Measurements from ENCODE around the gene STX16. TPM values are rescaled to one million over a fixed set of nuclear protein-coding genes. Genes with fewer than 3 reads are reported as not detected.

The STX16 gene
- total and polyA plus RNA-seq, 2 donors (not counting 1 experiment from before 2014, with no cell fraction given) = 110 to 117 TPM

GRCh38 chr20:58713801-58714339 lies 62.8 kb downstream of the STX16 start:
- no peaks in the 10 kb centered on the region for H3K79me2 ChIP-seq (ENCODE audit: control insufficient read depth, insufficient read depth, low read length)
- no peaks in the 10 kb centered on the region for H3K27me3 Mint-ChIP-seq
- no peaks in the 10 kb centered on the region for H3K9me3 Mint-ChIP-seq (ENCODE audit: insufficient read depth)
- CTCF ChIA-PET = no interaction called here
- no peaks in the 10 kb centered on the region for H3K27me3 ChIP-seq (replicated peaks in 1 of 4; ENCODE audit: control extremely low read depth in 1 of 4, control insufficient read depth in 3 of 4, insufficient read depth in 4 of 4, low read length in 3 of 4)
- ATAC-seq (ENCODE audit: low read depth) (no peak), DNase-seq (no peak)
- no peaks in the 10 kb centered on the region for H3K4me1 Mint-ChIP-seq
- no peaks in the 10 kb centered on the region for H3K9me3 ChIP-seq (ENCODE audit: control extremely low read depth in 1 of 3, control insufficient read depth in 2 of 3, insufficient read depth in 1 of 3, low read length in 2 of 3)
- no peak overlapping the region for H3K27ac ChIP-seq (ENCODE audit: low read length in 2 of 2)
- intact Hi-C loops (cut with micrococcal nuclease) = no loop called here
- H3K4me3 Mint-ChIP-seq = no peak overlapping the region
- H4K20me1 ChIP-seq (ENCODE audit: control insufficient read depth, insufficient read depth, low read length, poor library complexity, severe bottlenecking) = no peaks in the 10 kb centered on the region
- TF ChIP-seq, protein P1, sequence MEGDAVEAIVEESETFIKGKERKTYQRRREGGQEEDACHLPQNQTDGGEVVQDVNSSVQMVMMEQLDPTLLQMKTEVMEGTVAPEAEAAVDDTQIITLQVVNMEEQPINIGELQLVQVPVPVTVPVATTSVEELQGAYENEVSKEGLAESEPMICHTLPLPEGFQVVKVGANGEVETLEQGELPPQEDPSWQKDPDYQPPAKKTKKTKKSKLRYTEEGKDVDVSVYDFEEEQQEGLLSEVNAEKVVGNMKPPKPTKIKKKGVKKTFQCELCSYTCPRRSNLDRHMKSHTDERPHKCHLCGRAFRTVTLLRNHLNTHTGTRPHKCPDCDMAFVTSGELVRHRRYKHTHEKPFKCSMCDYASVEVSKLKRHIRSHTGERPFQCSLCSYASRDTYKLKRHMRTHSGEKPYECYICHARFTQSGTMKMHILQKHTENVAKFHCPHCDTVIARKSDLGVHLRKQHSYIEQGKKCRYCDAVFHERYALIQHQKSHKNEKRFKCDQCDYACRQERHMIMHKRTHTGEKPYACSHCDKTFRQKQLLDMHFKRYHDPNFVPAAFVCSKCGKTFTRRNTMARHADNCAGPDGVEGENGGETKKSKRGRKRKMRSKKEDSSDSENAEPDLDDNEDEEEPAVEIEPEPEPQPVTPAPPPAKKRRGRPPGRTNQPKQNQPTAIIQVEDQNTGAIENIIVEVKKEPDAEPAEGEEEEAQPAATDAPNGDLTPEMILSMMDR (IDR thresholded peaks at IDR 0.05) = no peak
- no peak for TF ChIP-seq EZH2 (IDR thresholded peaks at IDR 0.05; ENCODE audit: borderline replicate concordance, insufficient read depth, low read depth, low read length, poor library complexity, severe bottlenecking)
- no peak overlapping the region for H3K4me3 ChIP-seq (ENCODE audit: control extremely low read depth in 1 of 5, extremely low read depth in 1 of 5, insufficient read depth in 1 of 5, low read depth in 2 of 5, low read length in 4 of 5)
- H3K27ac Mint-ChIP-seq = no peak overlapping the region
- 88% methylated on average over 24 of the region's 24 CpGs for WGBS (ENCODE audit: insufficient coverage)
- no peaks in the 10 kb centered on the region for H3K36me3 ChIP-seq (replicated peaks in 1 of 2; ENCODE audit: control extremely low read depth in 1 of 2, control insufficient read depth in 1 of 2, extremely low read depth in 1 of 2, insufficient read depth in 2 of 2, low read length in 1 of 2)
- POLR2A ChIA-PET = no interaction called here
- no peak overlapping the region for H3K9ac ChIP-seq (ENCODE audit: low read length)
- H3K4me1 ChIP-seq (ENCODE audit: control insufficient read depth in 2 of 2, insufficient read depth in 2 of 2, low read length in 2 of 2) = no peaks in the 10 kb centered on the region
- no peak overlapping the region for H2AFZ ChIP-seq (ENCODE audit: insufficient read depth, low read depth, low read length, poor library complexity, severe bottlenecking)
- no peak overlapping the region for H3K4me2 ChIP-seq (replicated peaks; ENCODE audit: low read depth, low read length, poor library complexity, severe bottlenecking)

DNA sequence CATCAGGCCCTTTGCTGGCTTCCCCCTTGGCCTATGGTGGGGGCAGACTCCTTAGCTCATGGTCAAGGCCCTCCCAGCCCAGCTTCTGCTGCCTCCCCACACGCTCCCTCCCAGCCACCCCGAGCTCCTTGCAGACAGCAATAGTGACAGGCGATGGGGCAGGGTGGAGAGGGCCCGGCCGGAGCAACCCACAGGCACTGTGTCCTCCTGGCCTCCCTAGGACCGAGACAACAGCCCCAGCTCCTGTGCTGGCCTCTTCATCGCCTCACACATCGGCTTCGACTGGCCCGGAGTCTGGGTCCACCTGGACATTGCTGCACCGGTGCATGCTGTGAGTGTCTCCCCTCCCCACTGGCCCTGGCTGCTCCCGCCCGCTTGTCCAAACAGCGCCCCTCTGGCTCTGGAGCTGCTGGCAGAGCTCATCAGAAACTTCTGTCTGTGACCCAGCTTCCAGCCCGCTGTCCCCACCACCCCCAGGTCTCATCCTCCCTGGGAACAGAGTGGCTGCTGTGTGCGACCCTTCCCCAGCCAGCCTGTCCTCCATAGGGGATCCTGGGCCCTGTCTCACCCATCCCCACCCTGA lies 63.3 kb downstream of the STX16 start:
- H4K20me1 ChIP-seq (ENCODE audit: control insufficient read depth, insufficient read depth, low read length, poor library complexity, severe bottlenecking) = no peaks in the 10 kb centered on the region
- no peaks in the 10 kb centered on the region for H3K4me1 ChIP-seq (ENCODE audit: control insufficient read depth in 2 of 2, insufficient read depth in 2 of 2, low read length in 2 of 2)
- Mint-ChIP-seq H3K27ac (no peak overlapping the region), H3K27me3 (no peaks in the 10 kb centered on the region), H3K4me1 (no peaks in the 10 kb centered on the region), H3K4me3 (no peak overlapping the region), H3K9me3 (ENCODE audit: insufficient read depth) (no peaks in the 10 kb centered on the region)
- TF ChIP-seq EZH2 (IDR thresholded peaks at IDR 0.05; ENCODE audit: borderline replicate concordance, insufficient read depth, low read depth, low read length, poor library complexity, severe bottlenecking) = no peak
- TF ChIP-seq, protein P1 (IDR thresholded peaks at IDR 0.05) = no peak
- DNase-seq (no peak), ATAC-seq (ENCODE audit: low read depth) (no peak)
- POLR2A ChIA-PET = no interaction called here
- no peak overlapping the region for H3K4me3 ChIP-seq (ENCODE audit: control extremely low read depth in 1 of 5, extremely low read depth in 1 of 5, insufficient read depth in 1 of 5, low read depth in 2 of 5, low read length in 4 of 5)
- no peak overlapping the region for H3K4me2 ChIP-seq (replicated peaks; ENCODE audit: low read depth, low read length, poor library complexity, severe bottlenecking)
- no peaks in the 10 kb centered on the region for H3K27me3 ChIP-seq (replicated peaks in 1 of 4; ENCODE audit: control extremely low read depth in 1 of 4, control insufficient read depth in 3 of 4, insufficient read depth in 4 of 4, low read length in 3 of 4)
- H3K36me3 ChIP-seq (replicated peaks in 1 of 2; ENCODE audit: control extremely low read depth in 1 of 2, control insufficient read depth in 1 of 2, extremely low read depth in 1 of 2, insufficient read depth in 2 of 2, low read length in 1 of 2) = no peaks in the 10 kb centered on the region
- H3K9ac ChIP-seq (ENCODE audit: low read length) = no peak overlapping the region
- intact Hi-C loops (cut with micrococcal nuclease) = no loop called here
- H3K79me2 ChIP-seq (ENCODE audit: control insufficient read depth, insufficient read depth, low read length) = no peaks in the 10 kb centered on the region
- H2AFZ ChIP-seq (ENCODE audit: insufficient read depth, low read depth, low read length, poor library complexity, severe bottlenecking) = no peak overlapping the region
- H3K27ac ChIP-seq (ENCODE audit: low read length in 2 of 2) = no peak overlapping the region
- no peaks in the 10 kb centered on the region for H3K9me3 ChIP-seq (ENCODE audit: control extremely low read depth in 1 of 3, control insufficient read depth in 2 of 3, insufficient read depth in 1 of 3, low read length in 2 of 3)
- WGBS (ENCODE audit: insufficient coverage) = 98% methylated on average over 16 of the region's 16 CpGs
- CTCF ChIA-PET = no interaction called here

All from B cell (primary cell).